HG03066 (cell line): Measurements from ENCODE around the gene TMEM269.
"Not testable (repeated sequence)": the region's sequence is repeated elsewhere in the genome, so short reads cannot be mapped to it uniquely, and the experiment has no call there.

ENCODE experiments used
- ATAC-seq: cut with Tn5 transposase; IDR thresholded peaks from one replicate; pipeline ENCODE4 v1.9.1; 2021; ENCODE audit warnings: low read depth; ENCODE audit not compliant: unreplicated experiment

The TMEM269 gene

GRCh38 chr1:42773420-42773819 is 11.4 kb upstream of the TMEM269 start:
- ATAC-seq: no peak

GRCh38 chr1:42774928-42775526 is 9.8 kb upstream of the TMEM269 start:
- no peak for ATAC-seq

DNA sequence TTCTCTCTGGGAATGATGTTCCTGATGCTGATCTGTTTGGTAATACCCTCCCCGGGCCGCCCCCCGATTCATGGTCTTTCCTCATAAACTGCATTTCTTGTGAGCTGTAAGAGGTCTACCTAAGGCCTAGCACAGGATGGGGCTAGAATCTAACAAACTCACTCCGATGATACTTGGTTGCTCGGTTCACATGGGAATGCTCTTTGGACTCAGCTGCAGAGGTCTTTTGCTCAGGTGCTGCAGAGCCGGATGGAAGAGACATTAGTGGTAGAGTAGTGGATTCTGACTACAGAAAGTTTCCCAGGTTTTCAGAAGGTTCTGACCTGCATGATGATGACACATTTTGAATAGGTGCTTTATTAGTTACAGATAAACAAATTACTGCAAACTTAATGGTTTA is 8.3 kb upstream of the TMEM269 start:
- no peak for ATAC-seq

- no peak for ATAC-seq
These were observed 6.9 kb upstream of the TMEM269 start for GRCh38 chr1:42777852-42778251.

DNA sequence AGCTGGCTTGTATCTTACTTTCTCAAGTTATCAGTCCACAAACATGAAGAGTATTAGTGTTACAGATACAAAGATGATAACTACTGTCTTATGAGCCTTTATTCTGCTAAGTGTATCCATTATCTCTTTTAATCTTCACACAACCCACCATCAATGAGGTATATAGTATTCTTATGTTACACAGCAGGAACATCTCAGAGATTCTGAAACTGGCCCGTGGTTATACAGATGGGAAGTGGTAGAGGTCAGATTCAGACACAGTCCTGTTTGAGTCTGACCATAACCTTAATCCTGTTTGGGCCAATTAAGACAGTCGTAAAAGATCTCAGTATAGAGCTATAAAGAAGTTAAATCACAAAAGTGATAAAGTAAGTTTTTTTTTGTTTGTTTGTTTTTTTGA is 5.1 kb upstream of the TMEM269 start:
- ATAC-seq: no peak

- no peak for ATAC-seq
These were observed 4.6 kb upstream of the TMEM269 start for GRCh38 chr1:42780176-42780575.

DNA sequence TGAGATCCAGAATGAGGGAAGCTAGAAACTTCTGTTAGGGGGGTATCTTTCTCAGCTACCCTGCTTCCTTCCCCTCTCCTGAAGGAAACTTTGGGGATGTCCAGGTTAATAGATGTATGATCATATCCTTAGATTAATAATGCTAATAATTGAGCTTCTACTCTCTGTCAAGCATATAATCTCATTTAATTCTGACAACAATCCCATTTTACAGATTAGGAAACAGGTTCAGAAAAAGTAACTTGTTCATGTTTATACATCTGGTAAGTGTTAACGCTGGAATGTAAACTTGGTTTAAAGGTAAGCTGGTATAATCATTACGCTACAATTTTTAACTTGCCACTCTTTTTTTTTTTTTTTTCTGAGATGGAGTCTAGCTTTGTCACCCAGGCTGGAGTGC is 1.7 kb upstream of the TMEM269 start:
- no peak for ATAC-seq

DNA sequence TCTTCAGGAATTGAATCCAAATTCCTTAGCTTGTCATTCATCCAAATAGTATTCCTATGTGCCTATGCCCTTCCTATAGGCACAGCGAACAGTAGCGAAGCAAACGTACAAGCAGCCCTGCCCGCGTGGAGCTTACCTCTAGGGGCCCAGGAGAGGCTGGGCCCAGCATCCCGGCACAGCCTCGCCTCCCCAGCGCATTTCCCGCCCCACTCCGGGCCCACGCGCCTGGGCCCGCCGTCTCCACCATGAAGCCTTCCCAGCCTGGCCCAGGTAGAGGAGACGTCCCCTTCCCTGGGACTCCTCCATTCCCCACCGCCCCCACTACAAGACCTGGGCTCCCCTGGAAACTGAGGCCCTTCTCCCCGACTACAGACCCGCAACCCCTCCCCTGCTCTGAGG is 245 bp upstream of the TMEM269 start:
- ATAC-seq: no peak

DNA sequence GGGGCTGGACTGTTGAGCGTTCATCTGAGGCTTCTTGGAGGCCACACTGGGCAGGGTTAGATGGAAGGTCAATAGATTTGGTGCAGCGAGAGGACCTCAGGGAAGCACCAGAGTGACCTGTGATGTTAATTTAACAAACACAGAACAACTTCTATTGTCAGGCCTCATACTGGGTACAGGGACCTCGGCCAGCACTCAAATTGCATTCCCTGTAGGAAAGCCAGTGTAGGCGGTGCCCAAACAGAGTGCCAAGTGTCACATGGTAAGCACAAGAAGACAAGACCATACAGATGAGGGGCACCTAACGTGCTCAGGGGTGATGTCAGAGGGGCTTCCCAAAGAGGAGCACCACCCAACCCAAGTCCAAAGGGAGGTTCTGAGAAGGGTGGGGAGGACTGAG is 1.3 kb downstream of the TMEM269 start:
- ATAC-seq: no peak

GRCh38 chr1:42788021-42788420 is 3.2 kb downstream of the TMEM269 start:
- no peak for ATAC-seq

DNA sequence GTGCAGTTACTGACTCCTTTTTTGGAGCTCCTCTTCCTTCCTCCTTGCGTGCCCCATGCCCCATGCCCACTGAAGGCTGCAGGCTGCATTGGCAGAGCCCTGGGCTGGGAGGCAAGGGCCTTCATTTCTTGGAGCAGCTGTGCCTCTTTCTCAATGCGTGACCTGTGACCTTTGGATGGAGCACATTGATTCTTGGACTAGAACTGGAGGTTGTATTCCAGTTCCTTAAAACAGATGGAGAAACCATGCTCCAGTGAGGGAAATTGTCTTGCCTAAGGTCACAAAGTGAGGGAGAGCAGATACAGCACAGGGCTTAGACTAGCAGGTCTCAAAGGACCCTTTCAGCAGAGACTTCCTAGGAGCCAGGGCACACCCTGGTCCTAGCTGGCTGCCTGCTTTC is 9.0 kb downstream of the TMEM269 start:
- no peak for ATAC-seq

DNA sequence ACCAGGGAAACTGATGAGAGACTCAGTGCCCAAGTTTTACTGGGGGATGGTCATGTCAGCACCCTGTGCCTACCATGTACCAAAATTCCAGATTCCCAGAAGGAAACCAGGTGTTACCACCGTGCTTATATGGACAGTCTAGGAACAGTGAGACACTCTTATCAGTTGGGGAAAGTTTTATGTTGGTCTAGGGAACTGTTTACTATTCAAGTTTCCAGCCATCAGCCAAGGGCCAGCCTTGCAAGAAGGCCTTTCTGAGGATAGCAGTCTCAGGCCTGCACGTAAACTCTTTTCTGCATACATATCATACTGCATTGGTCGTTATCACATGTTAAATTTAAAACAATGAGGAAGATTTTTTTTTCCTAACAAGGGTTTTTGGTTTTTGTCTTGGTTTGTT is 12.6 kb downstream of the TMEM269 start:
- ATAC-seq: no peak

DNA sequence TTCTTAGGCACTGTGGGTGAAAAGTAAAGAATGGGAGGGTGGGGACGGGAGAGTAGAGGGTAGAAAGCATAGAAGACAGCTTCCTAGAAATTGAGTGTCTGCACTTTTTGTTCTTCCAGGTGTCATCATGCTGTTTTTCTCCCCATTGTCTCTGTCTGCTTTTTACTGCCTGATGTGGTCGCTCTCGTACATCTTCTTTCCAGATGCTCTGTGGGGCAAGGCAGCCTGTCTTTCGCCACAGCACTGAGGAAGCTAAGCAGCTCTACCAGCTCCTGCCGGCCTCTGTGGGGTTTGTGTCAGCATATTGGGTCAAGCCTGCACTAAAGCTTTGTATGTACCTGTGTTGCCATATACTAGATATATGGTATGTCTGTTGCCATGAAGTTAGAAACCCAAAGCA is 13.2 kb downstream of the TMEM269 start:
- no peak for ATAC-seq

- ATAC-seq: no peak
These were observed 17.2 kb downstream of the TMEM269 start for GRCh38 chr1:42801832-42802473.

DNA sequence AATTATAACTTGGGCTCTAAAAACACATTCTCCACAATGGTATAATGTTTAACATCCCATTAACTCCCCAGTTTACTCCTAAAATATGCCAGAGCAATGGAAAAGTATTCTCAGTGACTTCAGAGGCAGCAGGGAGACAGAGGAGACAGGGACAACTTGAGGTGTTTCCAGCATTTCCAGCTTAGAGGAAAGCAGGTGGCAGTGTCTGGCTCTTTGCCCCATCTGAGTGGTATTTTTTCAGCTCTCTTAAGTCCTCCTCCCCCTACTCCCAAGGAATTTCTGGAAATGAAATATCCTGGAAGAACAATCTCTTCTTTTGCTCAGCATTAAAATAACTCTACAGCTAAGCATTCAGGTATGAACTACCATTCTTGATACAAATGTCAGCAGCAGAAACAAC is 21.4 kb downstream of the TMEM269 start:
- ATAC-seq: no peak

- ATAC-seq: no peak
These were observed 21.8 kb downstream of the TMEM269 start for GRCh38 chr1:42806593-42806992.

DNA sequence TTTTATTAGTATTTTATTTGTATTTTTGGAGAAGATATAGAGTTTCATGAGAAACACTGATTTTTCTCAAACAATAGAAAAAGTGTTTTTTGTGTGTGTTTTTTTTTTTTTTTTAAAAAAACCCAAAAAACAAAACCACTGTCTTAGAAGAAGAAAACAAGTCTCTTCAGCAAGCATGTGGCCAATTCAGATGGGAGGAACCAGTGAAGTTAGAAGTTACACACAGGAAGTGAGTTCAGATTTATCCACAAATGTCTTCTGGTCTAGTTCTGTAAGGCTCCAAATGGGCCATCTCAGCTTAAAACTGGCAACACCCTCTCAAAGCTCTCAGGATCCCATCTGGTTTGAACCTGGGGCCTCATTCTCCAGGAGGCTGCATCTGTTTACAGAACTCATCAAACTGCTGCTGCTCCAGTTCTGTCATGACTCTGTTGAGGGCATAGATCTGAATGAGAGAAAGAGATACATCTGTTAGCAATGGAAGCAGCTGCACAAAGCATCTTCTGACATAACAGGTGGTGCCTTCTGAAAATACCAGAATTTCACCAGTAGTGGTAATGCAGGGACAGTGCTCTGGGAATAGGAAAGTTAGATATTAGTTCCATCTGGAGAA is 22.4 kb downstream of the TMEM269 start:
- ATAC-seq: no peak

DNA sequence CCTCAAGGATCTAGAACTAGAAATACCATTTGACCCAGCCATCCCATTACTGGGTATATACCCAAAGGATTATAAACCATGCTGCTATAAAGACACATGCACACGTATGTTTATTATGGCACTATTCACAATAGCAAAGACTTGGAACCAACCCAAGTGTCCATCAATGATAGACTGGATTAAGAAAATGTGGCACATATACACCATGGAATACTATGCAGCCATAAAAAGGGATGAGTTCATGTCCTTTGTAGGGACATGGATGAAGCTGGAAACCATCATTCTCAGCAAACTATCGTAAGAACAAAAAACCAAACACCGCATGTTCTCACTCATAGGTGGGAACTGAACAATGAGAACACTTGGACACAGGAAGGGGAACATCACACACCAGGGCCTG is 30.0 kb downstream of the TMEM269 start:
- ATAC-seq: not testable (repeated sequence)

- no peak for ATAC-seq
These were observed 31.3 kb downstream of the TMEM269 start for GRCh38 chr1:42815941-42816584.

DNA sequence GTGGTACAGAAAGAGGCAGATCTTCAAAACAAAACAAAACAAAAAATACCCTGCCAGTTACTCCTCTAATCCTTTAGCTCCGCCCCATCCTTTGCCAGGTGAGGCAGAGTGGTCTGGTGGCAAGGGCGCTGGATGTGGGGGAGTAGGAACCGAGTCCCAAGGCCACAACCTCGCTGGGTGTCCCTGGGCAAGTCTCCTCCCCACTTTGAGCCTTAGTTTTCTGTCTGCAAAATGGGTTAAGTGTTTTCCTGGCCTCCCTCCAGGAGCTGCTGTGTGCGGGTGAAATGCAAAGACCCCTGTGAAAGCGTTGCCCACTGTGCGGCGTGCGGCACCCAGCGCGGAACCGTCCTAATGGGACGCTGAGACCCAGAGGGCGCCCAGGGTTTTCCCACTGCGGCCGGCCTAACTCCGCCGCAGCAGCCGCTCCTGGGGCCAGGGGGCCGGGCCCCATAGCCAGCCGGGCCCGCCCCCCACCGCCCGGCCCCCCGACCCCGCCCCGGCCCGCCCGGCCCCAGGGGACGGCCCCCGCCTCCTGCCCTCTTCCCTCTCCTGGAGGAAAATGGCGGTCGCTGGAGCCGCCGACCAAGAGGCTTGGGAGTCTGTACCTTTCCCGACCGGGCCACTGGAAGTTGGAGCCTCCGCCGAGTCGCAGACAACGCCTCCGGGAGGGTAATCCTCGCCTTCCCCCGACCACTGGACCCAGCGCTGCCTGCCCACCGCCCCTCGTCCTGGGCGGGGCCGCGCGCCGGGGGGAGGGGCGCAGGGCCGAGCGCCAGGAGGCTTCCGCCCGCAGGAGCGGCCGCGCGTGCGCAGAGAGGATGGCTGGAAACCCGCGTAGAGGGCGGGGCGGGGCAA is 32.0 kb downstream of the TMEM269 start, which contains the start of the genes ERMAP and SVBP:
TSS of gene ERMAP (plus strand) at position 538 of the 855 bp plus-strand sequence. CDS start 13,327 bp downstream, outside the sequence.
TSS of gene SVBP (minus strand) at position 813 of the 855 bp plus-strand sequence. CDS start 853 bp downstream, outside the sequence.
- ATAC-seq: peak; percentile 75

DNA sequence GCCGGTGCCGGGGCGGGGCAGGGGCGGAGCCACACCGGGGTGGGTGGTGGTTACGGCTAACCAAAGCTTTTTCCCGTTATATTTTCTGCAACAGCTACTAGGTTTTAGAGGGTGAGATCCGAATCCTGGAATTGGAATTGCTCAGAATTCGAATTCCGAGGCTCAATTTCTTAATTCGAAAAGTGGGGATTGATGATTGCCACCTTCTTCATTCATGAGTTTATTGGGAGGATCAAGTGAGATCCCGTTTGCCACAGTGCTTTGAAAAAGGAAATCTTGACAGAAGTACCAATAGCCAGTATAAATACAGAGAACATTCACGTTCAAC is 32.6 kb downstream of the TMEM269 start:
- ATAC-seq: no peak
